Measurements from ENCODE around the gene UROS. TPM values are rescaled to one million over a fixed set of nuclear protein-coding genes. Genes with fewer than 3 reads are reported as not detected.

UROS gene
- total and polyA plus RNA-seq, 4 donors, result 24.9 to 157 (median 37.9) TPM

GRCh38 chr10:125739994-125740679, 82.9 kb downstream of the UROS start:
- H3K27ac ChIP-seq (ENCODE audit: low read depth in 1 of 2, low read length in 2 of 2), result no peak overlapping the region
- 95% methylated on average over 7 of the region's 7 CpGs for WGBS
- H3K36me3 ChIP-seq (ENCODE audit: control insufficient read depth in 4 of 4, insufficient read depth in 3 of 4, low read depth in 1 of 4, low read length in 3 of 4), result peaks cover 13 to 83% (median 70%) of the 10 kb centered on the region in 4 donors
- H3K9ac ChIP-seq (ENCODE audit: low read depth in 1 of 2, low read length in 2 of 2), result no peak overlapping the region
- no peaks in the 10 kb centered on the region for H3K27me3 ChIP-seq (ENCODE audit: control insufficient read depth in 4 of 4, insufficient read depth in 4 of 4, low read length in 3 of 4)
- TF ChIP-seq HNF4G (IDR thresholded peaks at IDR 0.05), result no peak
- TF ChIP-seq FOXA1 (IDR thresholded peaks at IDR 0.05), result no peak
- no peak for TF ChIP-seq CTCF (IDR thresholded peaks at IDR 0.05; ENCODE audit: low read depth, low read length, missing input control)
- no peak for TF ChIP-seq MAX (IDR thresholded peaks at IDR 0.05)
- no peak for TF ChIP-seq ZBTB33 (IDR thresholded peaks at IDR 0.05)
- TF ChIP-seq NR2F2 (IDR thresholded peaks at IDR 0.05), result no peak
- no peak for TF ChIP-seq REST (IDR thresholded peaks at IDR 0.05)
- no peak for TF ChIP-seq HNF4A (conservative IDR thresholded peaks at IDR 0.05)
- no peak for TF ChIP-seq YY1 (IDR thresholded peaks at IDR 0.05)
- TF ChIP-seq ATF3 (IDR thresholded peaks at IDR 0.05), result no peak
- no peak for TF ChIP-seq TAF1 (conservative IDR thresholded peaks at IDR 0.05)
- no peak for DNase-seq (ENCODE audit: low spot score)
- H3K9me3 ChIP-seq (ENCODE audit: control insufficient read depth in 4 of 4, low read length in 3 of 4), result no peaks in the 10 kb centered on the region
- no peaks in the 10 kb centered on the region for H3K4me1 ChIP-seq (ENCODE audit: control insufficient read depth in 4 of 4, insufficient read depth in 4 of 4, low read length in 3 of 4)
- H3K4me3 ChIP-seq (ENCODE audit: low read depth in 1 of 3, low read length in 3 of 3), result no peak overlapping the region

Small RNA genes within 50 kb of the gene (small RNA-seq; reads per million reads assigned to genes)
- gene MIR4484, result not detected
- not detected for gene RF00017

Other genes starting within 250 kb of the UROS start
- not detected for gene TEX36, start 140.1 kb downstream of the UROS start, total RNA-seq
- gene TEX36, start 140.1 kb downstream of the UROS start, polyA plus RNA-seq, result not detected
- 10 to 100 TPM; 14.1 to 17.0 TPM for gene EDRF1, start 103.5 kb downstream of the UROS start, total RNA-seq
- 1 to 10 TPM; 3.9 to 4.3 TPM for gene EDRF1, start 103.5 kb downstream of the UROS start, polyA plus RNA-seq
- gene MMP21, start 47.4 kb downstream of the UROS start, total RNA-seq, result under 1 TPM; 0.17 to 0.37 TPM
- under 1 TPM in 1 of 2 donors, not detected in 1; 0.03 TPM for gene MMP21, start 47.4 kb downstream of the UROS start, polyA plus RNA-seq
- gene BCCIP, start 288 bp upstream of the UROS start, total RNA-seq, result 10 to 100 TPM; 21.9 to 29.9 TPM
- gene BCCIP, start 288 bp upstream of the UROS start, polyA plus RNA-seq, result 10 to 100 TPM; 32.4 to 44.1 TPM
- gene DHX32, start 58.0 kb upstream of the UROS start, total RNA-seq, result 10 to 100 TPM; 10.9 to 20.2 TPM
- 1 to 10 TPM; 8.3 to 9.5 TPM for gene DHX32, start 58.0 kb upstream of the UROS start, polyA plus RNA-seq
- gene FANK1, start 73.3 kb upstream of the UROS start, total RNA-seq, result under 1 TPM in 1 of 2 donors, not detected in 1; 0.28 TPM
- not detected for gene FANK1, start 73.3 kb upstream of the UROS start, polyA plus RNA-seq